ENCODE measurements around the gene TMPRSS11A. TPM values are rescaled to one million over a fixed set of nuclear protein-coding genes. Genes with fewer than 3 reads are reported as not detected.

TMPRSS11A gene
- total RNA-seq, 2 donors from 2014 or later = not detected

DNA sequence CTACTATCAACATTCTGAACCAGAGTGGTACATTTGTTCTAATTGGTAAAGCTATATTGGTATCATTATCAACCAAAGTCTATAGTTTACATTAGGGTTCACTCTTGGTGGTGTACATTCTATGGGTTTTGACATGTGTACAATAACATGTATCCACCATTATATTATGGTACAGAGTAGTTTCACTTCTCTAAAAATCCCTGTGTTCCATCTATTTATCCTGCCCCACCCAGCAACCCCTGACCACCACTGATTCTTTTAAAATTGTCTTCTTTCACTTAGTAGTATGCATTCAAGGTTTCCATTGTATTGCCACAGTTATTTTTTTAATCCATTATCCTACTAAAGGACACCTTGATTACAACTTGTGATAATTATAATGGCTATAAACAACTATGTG lies 64.2 kb downstream of the TMPRSS11A start:
- Mint-ChIP-seq H3K4me1 (ENCODE audit: low read depth in 2 of 2) (peaks cover 0 to 11% of the 10 kb centered on the region in 2 donors), H3K36me3 (no peaks in the 10 kb centered on the region), H3K4me3 (no peak overlapping the region), H3K27me3 (no peaks in the 10 kb centered on the region), H3K9me3 (no peaks in the 10 kb centered on the region), H3K27ac (no peak overlapping the region)
- ATAC-seq = no peak
- DNase-seq (ENCODE audit: low spot score) = no peak

GRCh38 chr4:67897686-67898085 lies 65.6 kb downstream of the TMPRSS11A start:
- Mint-ChIP-seq H3K4me1 (ENCODE audit: low read depth in 2 of 2) (peaks cover 0 to 11% of the 10 kb centered on the region in 2 donors), H3K27ac (no peak overlapping the region), H3K4me3 (no peak overlapping the region), H3K9me3 (no peaks in the 10 kb centered on the region), H3K27me3 (no peaks in the 10 kb centered on the region), H3K36me3 (no peaks in the 10 kb centered on the region)
- DNase-seq (ENCODE audit: low spot score) (no peak), ATAC-seq (no peak)

GRCh38 chr4:67896421-67897065 lies 66.8 kb downstream of the TMPRSS11A start:
- Mint-ChIP-seq H3K4me1 (ENCODE audit: low read depth in 2 of 2) (peaks cover 0 to 11% of the 10 kb centered on the region in 2 donors), H3K4me3 (no peak overlapping the region), H3K27ac (no peak overlapping the region), H3K27me3 (no peaks in the 10 kb centered on the region), H3K9me3 (no peaks in the 10 kb centered on the region), H3K36me3 (no peaks in the 10 kb centered on the region)
- ATAC-seq (no peak), DNase-seq (ENCODE audit: low spot score) (no peak)

DNA sequence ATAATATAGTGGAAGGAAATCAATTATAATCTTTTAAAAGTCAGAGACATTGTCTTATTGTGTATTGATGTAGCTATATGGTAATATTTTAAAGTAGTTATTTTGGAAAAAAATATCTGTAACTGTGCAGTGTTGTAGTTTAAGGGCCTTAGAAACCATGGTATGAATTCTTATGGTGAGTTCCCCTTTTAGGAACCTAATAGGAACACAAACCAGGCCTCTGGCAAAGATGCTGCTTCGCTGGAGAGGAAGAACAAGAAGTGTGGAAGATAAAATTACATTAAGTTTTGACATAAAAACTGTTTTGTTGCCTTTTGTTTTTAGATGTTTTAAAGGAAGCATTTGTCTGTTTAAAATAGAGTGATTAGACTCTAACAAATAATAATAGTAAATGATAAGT lies 68.6 kb downstream of the TMPRSS11A start:
- DNase-seq (ENCODE audit: low spot score) (no peak), ATAC-seq (no peak)
- Mint-ChIP-seq H3K27ac (peak overlapping the region; percentile 26 to 32), H3K27me3 (no peaks in the 10 kb centered on the region), H3K4me3 (no peak overlapping the region), H3K9me3 (no peaks in the 10 kb centered on the region), H3K36me3 (no peaks in the 10 kb centered on the region), H3K4me1 (ENCODE audit: low read depth in 2 of 2) (peaks cover 7 to 16% of the 10 kb centered on the region in 2 donors)

GRCh38 chr4:67892905-67893304 lies 70.4 kb downstream of the TMPRSS11A start:
- Mint-ChIP-seq H3K4me3 (no peak overlapping the region), H3K9me3 (no peaks in the 10 kb centered on the region), H3K36me3 (no peaks in the 10 kb centered on the region), H3K27ac (peak overlapping the region in 1 of 2 donors; percentile 10), H3K27me3 (no peaks in the 10 kb centered on the region), H3K4me1 (ENCODE audit: low read depth in 2 of 2) (peaks cover 7 to 16% of the 10 kb centered on the region in 2 donors)
- DNase-seq (ENCODE audit: low spot score) (no peak), ATAC-seq (peak in 1 of 2 donors; percentile 17)

DNA sequence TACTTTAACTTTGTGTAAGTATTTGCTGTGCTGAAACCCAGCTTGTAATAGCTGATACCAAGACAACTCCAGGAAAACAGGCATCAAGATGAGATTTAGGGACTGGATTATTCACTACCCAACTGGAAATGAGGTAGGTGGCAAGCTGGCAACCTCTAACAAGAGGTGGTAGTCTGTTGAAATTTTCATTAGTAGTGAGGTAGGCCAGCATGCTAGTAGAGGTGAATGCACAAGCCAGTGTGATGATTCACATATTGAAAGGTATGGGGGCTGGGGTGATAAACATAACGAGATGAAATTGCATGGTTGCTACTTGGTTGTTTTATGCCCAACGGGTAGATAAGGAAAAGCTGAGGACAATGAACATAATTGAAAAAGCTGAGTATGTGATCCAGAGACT lies 71.0 kb downstream of the TMPRSS11A start:
- no peak for ATAC-seq
- H3K4me1 Mint-ChIP-seq (ENCODE audit: low read depth in 2 of 2) = peaks cover 7 to 16% of the 10 kb centered on the region in 2 donors
- H3K27me3 Mint-ChIP-seq = no peaks in the 10 kb centered on the region

GRCh38 chr4:67891645-67892044 lies 71.6 kb downstream of the TMPRSS11A start:
- peak in 1 of 2 donors; percentile 53 for ATAC-seq
- Mint-ChIP-seq H3K27ac (no peak overlapping the region), H3K4me3 (no peak overlapping the region)

More for the DNA sequence above, 71.0 kb downstream of the TMPRSS11A start:
- no peak for DNase-seq (ENCODE audit: low spot score)
- Mint-ChIP-seq H3K27ac (no peak overlapping the region), H3K9me3 (no peaks in the 10 kb centered on the region), H3K4me3 (no peak overlapping the region), H3K36me3 (no peaks in the 10 kb centered on the region)

GRCh38 chr4:67886281-67886680 lies 77.0 kb downstream of the TMPRSS11A start:
- Mint-ChIP-seq H3K27ac (peak overlapping the region; percentile 15 to 46), H3K4me1 (ENCODE audit: low read depth in 2 of 2) (peaks cover 18 to 22% of the 10 kb centered on the region in 2 donors), H3K36me3 (no peaks in the 10 kb centered on the region), H3K4me3 (peak overlapping the region; percentile 28), H3K27me3 (no peaks in the 10 kb centered on the region), H3K9me3 (no peaks in the 10 kb centered on the region)
- ATAC-seq (peak in 1 of 2 donors; percentile 48), DNase-seq (ENCODE audit: low spot score) (no peak)

More at GRCh38 chr4:67891645-67892044, 71.6 kb downstream of the TMPRSS11A start:
- Mint-ChIP-seq H3K27me3 (no peaks in the 10 kb centered on the region), H3K4me1 (ENCODE audit: low read depth in 2 of 2) (peaks cover 7 to 16% of the 10 kb centered on the region in 2 donors), H3K36me3 (no peaks in the 10 kb centered on the region), H3K9me3 (no peaks in the 10 kb centered on the region)
- DNase-seq (ENCODE audit: low spot score) = no peak

GRCh38 chr4:67885762-67886161 lies 77.5 kb downstream of the TMPRSS11A start:
- Mint-ChIP-seq H3K4me3 (peak overlapping the region; percentile 28), H3K27ac (peak overlapping the region; percentile 15 to 46), H3K36me3 (no peaks in the 10 kb centered on the region), H3K9me3 (no peaks in the 10 kb centered on the region), H3K4me1 (ENCODE audit: low read depth in 2 of 2) (peaks cover 18 to 22% of the 10 kb centered on the region in 2 donors), H3K27me3 (no peaks in the 10 kb centered on the region)
- no peak for DNase-seq (ENCODE audit: low spot score)
- ATAC-seq = no peak

- Mint-ChIP-seq H3K27me3 (no peaks in the 10 kb centered on the region), H3K9me3 (no peaks in the 10 kb centered on the region), H3K36me3 (no peaks in the 10 kb centered on the region), H3K4me3 (no peak overlapping the region), H3K4me1 (ENCODE audit: low read depth in 2 of 2) (peaks cover 14 to 15% of the 10 kb centered on the region in 2 donors), H3K27ac (no peak overlapping the region)
- ATAC-seq (no peak), DNase-seq (ENCODE audit: low spot score) (no peak)
Measured at GRCh38 chr4:67884701-67885100, 78.6 kb downstream of the TMPRSS11A start.

- H3K27me3 Mint-ChIP-seq = no peaks in the 10 kb centered on the region
- H3K9me3 Mint-ChIP-seq = no peaks in the 10 kb centered on the region
- H3K4me1 Mint-ChIP-seq (ENCODE audit: low read depth in 2 of 2) = peaks cover 13 to 15% of the 10 kb centered on the region in 2 donors
- no peak within 1 kb of the TSS for H3K27ac Mint-ChIP-seq
- DNase-seq (ENCODE audit: low spot score) (no peak), ATAC-seq (no peak)
- no peaks in the 10 kb centered on the region for H3K36me3 Mint-ChIP-seq
- H3K4me3 Mint-ChIP-seq = no peak within 1 kb of the TSS
Measured at GRCh38 chr4:67883902-67884301, 79.4 kb downstream of the TMPRSS11A start, which contains the start of gene TMPRSS11D. TSS of gene TMPRSS11D (minus strand) at chr4:67884002. CDS start at chr4:67883933, 69 bp downstream.

- DNase-seq (ENCODE audit: low spot score) = no peak
- peaks cover 13 to 15% of the 10 kb centered on the region in 2 donors for H3K4me1 Mint-ChIP-seq (ENCODE audit: low read depth in 2 of 2)
- ATAC-seq = no peak
- no peaks in the 10 kb centered on the region for H3K9me3 Mint-ChIP-seq
- no peak overlapping the region for H3K4me3 Mint-ChIP-seq
- no peak overlapping the region for H3K27ac Mint-ChIP-seq
- H3K36me3 Mint-ChIP-seq = no peaks in the 10 kb centered on the region
- no peaks in the 10 kb centered on the region for H3K27me3 Mint-ChIP-seq
Measured at GRCh38 chr4:67883458-67883857, 79.8 kb downstream of the TMPRSS11A start.

DNA sequence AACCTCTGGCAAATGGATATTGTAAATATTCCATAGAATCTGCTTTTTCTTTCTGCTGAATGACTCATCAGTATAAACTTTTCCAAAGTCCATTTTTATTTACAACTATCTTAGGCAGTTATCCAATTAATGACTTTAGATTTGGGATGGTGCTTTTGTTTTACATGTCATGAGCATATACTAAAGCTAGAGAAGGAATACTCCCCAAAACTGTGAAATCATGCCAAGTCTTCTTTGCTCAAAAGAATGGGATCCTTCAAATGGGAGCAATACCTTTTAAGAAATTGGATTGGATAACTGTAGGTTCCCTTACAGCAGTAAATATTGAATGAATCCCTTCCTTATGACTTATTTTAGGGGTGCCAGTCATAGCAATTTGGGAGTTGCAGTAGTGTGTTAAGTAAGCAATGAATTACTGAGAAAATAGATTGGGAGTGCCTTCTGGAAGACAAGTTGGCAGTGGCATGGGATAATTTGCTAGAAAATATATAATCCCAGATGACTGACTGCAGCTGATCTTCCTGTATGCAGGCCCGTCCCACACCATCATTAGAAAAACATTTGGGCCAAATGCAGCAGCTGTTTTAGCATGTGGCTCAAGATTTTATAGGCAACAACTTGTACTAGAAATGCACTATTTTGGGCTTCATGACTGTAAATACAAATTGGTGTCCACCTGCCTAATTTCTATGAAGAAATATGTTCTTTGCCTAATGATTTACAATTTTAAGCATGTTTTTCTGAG lies 82.3 kb downstream of the TMPRSS11A start:
- Mint-ChIP-seq H3K27me3 (no peaks in the 10 kb centered on the region), H3K4me1 (ENCODE audit: low read depth in 2 of 2) (peaks cover 10 to 11% of the 10 kb centered on the region in 2 donors), H3K9me3 (no peaks in the 10 kb centered on the region), H3K36me3 (no peaks in the 10 kb centered on the region), H3K27ac (no peak overlapping the region), H3K4me3 (no peak overlapping the region)
- ATAC-seq (no peak), DNase-seq (ENCODE audit: low spot score) (no peak)

GRCh38 chr4:67879486-67879885 lies 83.8 kb downstream of the TMPRSS11A start:
- H3K9me3 Mint-ChIP-seq = no peaks in the 10 kb centered on the region
- H3K36me3 Mint-ChIP-seq = no peaks in the 10 kb centered on the region
- H3K4me1 Mint-ChIP-seq (ENCODE audit: low read depth in 2 of 2) = peaks cover 4 to 5% of the 10 kb centered on the region in 2 donors
- H3K4me3 Mint-ChIP-seq = no peak overlapping the region
- DNase-seq (ENCODE audit: low spot score) = no peak
- no peak overlapping the region for H3K27ac Mint-ChIP-seq
- ATAC-seq = no peak
- no peaks in the 10 kb centered on the region for H3K27me3 Mint-ChIP-seq

Measured in natural killer cell treated with Interleukin-12 subunit alpha and Interleukin-12 subunit beta and Interleukin-15 and Interleukin-18, amount 100 ng/mL, for 72 hours (primary cell).